Measurements from ENCODE around the gene EHMT2. TPM values are rescaled to one million over a fixed set of nuclear protein-coding genes. Genes with fewer than 3 reads are reported as not detected.
"Not testable (repeated sequence)": the region's sequence is repeated elsewhere in the genome, so short reads cannot be mapped to it uniquely, and the experiment has no call there.

The EHMT2 gene
- polyA plus RNA-seq, 1 donor (not counting 4 experiments of a cell fraction or from before 2014, with no cell fraction given), result 17.7 TPM

GRCh38 chr6:31908791-31909190, 11.3 kb upstream of the EHMT2 start:
- H3K27me3 ChIP-seq (ENCODE audit: control insufficient read depth, extremely low read depth, insufficient read depth, low read length), result no peaks in the 10 kb centered on the region
- DNase-seq (ENCODE audit: low read depth, low spot score), result no peak
- no peak overlapping the region for H3K4me2 ChIP-seq (ENCODE audit: control insufficient read depth, extremely low read depth, insufficient read depth, low read depth, low read length)
- H2AFZ ChIP-seq (ENCODE audit: control insufficient read depth, low read length), result no peak overlapping the region
- TF ChIP-seq EZH2 (IDR thresholded peaks at IDR 0.05; ENCODE audit: low read length), result no peak
- TF ChIP-seq CTCF (optimal IDR thresholded peaks at IDR 0.05 in 1 of 3, IDR thresholded peaks at IDR 0.05 in 1 of 3, conservative IDR thresholded peaks at IDR 0.05 in 1 of 3; ENCODE audit: extremely low read depth in 1 of 3, insufficient read depth in 2 of 3, low read length in 3 of 3), result no peak
- H3K4me1 ChIP-seq (ENCODE audit: control insufficient read depth, extremely low read depth, insufficient read depth, low read length), result peaks cover 14% of the 10 kb centered on the region
- FAIRE-seq, result no peak
- H3K4me3 ChIP-seq (ENCODE audit: control insufficient read depth in 2 of 3, extremely low read depth in 1 of 3, insufficient read depth in 2 of 3, low read depth in 1 of 3, low read length in 3 of 3), result no peak overlapping the region
- no peaks in the 10 kb centered on the region for H4K20me1 ChIP-seq (ENCODE audit: control insufficient read depth, extremely low read depth, insufficient read depth, low read length)
- H3K36me3 ChIP-seq (ENCODE audit: control insufficient read depth in 2 of 2, extremely low read depth in 1 of 2, insufficient read depth in 2 of 2, low read length in 2 of 2), result no peaks in the 10 kb centered on the region
- no peaks in the 10 kb centered on the region for H3K9me3 ChIP-seq (ENCODE audit: control insufficient read depth, low read depth, low read length)
- H3K79me2 ChIP-seq (ENCODE audit: control insufficient read depth, insufficient read depth, low read length), result no peaks in the 10 kb centered on the region
- H3K9ac ChIP-seq (ENCODE audit: control insufficient read depth, extremely low read depth, insufficient read depth, low read length), result no peak overlapping the region
- dilution Hi-C loops (cut with MboI; ENCODE audit: extremely low pct_ligation_motif_present, low sequenced_read_pairs), result no loop called here
- no peaks in the 10 kb centered on the region for H3K9me1 ChIP-seq (ENCODE audit: control insufficient read depth, extremely low read depth, insufficient read depth, low read length)
- H3K27ac ChIP-seq (ENCODE audit: control insufficient read depth, insufficient read depth, low read length), result no peak overlapping the region

GRCh38 chr6:31908255-31908654, 10.8 kb upstream of the EHMT2 start:
- dilution Hi-C loops (cut with MboI; ENCODE audit: extremely low pct_ligation_motif_present, low sequenced_read_pairs); H3K36me3 ChIP-seq (ENCODE audit: control insufficient read depth in 2 of 2, extremely low read depth in 1 of 2, insufficient read depth in 2 of 2, low read length in 2 of 2); H3K4me2 ChIP-seq (ENCODE audit: control insufficient read depth, extremely low read depth, insufficient read depth, low read depth, low read length); H3K27me3 ChIP-seq (ENCODE audit: control insufficient read depth, extremely low read depth, insufficient read depth, low read length); H3K4me1 ChIP-seq (ENCODE audit: control insufficient read depth, extremely low read depth, insufficient read depth, low read length); H3K9ac ChIP-seq (ENCODE audit: control insufficient read depth, extremely low read depth, insufficient read depth, low read length); DNase-seq (ENCODE audit: low read depth, low spot score); H2AFZ ChIP-seq (ENCODE audit: control insufficient read depth, low read length); H3K27ac ChIP-seq (ENCODE audit: control insufficient read depth, insufficient read depth, low read length); H3K79me2 ChIP-seq (ENCODE audit: control insufficient read depth, insufficient read depth, low read length); FAIRE-seq; H3K9me3 ChIP-seq (ENCODE audit: control insufficient read depth, low read depth, low read length); H3K4me3 ChIP-seq (ENCODE audit: control insufficient read depth in 2 of 3, extremely low read depth in 1 of 3, insufficient read depth in 2 of 3, low read depth in 1 of 3, low read length in 3 of 3); H3K9me1 ChIP-seq (ENCODE audit: control insufficient read depth, extremely low read depth, insufficient read depth, low read length); H4K20me1 ChIP-seq (ENCODE audit: control insufficient read depth, extremely low read depth, insufficient read depth, low read length): not testable (repeated sequence)

- dilution Hi-C loops (cut with MboI; ENCODE audit: extremely low pct_ligation_motif_present, low sequenced_read_pairs), result no loop called here
- no peak overlapping the region for H3K4me2 ChIP-seq (ENCODE audit: control insufficient read depth, extremely low read depth, insufficient read depth, low read depth, low read length)
- no peaks in the 10 kb centered on the region for H3K27me3 ChIP-seq (ENCODE audit: control insufficient read depth, extremely low read depth, insufficient read depth, low read length)
- H3K9me1 ChIP-seq (ENCODE audit: control insufficient read depth, extremely low read depth, insufficient read depth, low read length), result no peaks in the 10 kb centered on the region
- FAIRE-seq (no peak), DNase-seq (ENCODE audit: low read depth, low spot score) (no peak)
- H3K79me2 ChIP-seq (ENCODE audit: control insufficient read depth, insufficient read depth, low read length), result no peaks in the 10 kb centered on the region
- H3K36me3 ChIP-seq (ENCODE audit: control insufficient read depth in 2 of 2, extremely low read depth in 1 of 2, insufficient read depth in 2 of 2, low read length in 2 of 2), result no peaks in the 10 kb centered on the region
- no peaks in the 10 kb centered on the region for H4K20me1 ChIP-seq (ENCODE audit: control insufficient read depth, extremely low read depth, insufficient read depth, low read length)
- H3K4me1 ChIP-seq (ENCODE audit: control insufficient read depth, extremely low read depth, insufficient read depth, low read length), result peaks cover 11% of the 10 kb centered on the region
- TF ChIP-seq EZH2 (IDR thresholded peaks at IDR 0.05; ENCODE audit: low read length) (no peak), CTCF (optimal IDR thresholded peaks at IDR 0.05 in 1 of 3, IDR thresholded peaks at IDR 0.05 in 1 of 3, conservative IDR thresholded peaks at IDR 0.05 in 1 of 3; ENCODE audit: extremely low read depth in 1 of 3, insufficient read depth in 2 of 3, low read length in 3 of 3) (no peak)
- no peak overlapping the region for H2AFZ ChIP-seq (ENCODE audit: control insufficient read depth, low read length)
- H3K9me3 ChIP-seq (ENCODE audit: control insufficient read depth, low read depth, low read length), result no peaks in the 10 kb centered on the region
- no peak overlapping the region for H3K4me3 ChIP-seq (ENCODE audit: control insufficient read depth in 2 of 3, extremely low read depth in 1 of 3, insufficient read depth in 2 of 3, low read depth in 1 of 3, low read length in 3 of 3)
- H3K27ac ChIP-seq (ENCODE audit: control insufficient read depth, insufficient read depth, low read length), result no peak overlapping the region
- H3K9ac ChIP-seq (ENCODE audit: control insufficient read depth, extremely low read depth, insufficient read depth, low read length), result no peak overlapping the region
Observed at GRCh38 chr6:31907158-31907813, 9.8 kb upstream of the EHMT2 start.

GRCh38 chr6:31906727-31907126, 9.2 kb upstream of the EHMT2 start:
- FAIRE-seq; H3K9me1 ChIP-seq (ENCODE audit: control insufficient read depth, extremely low read depth, insufficient read depth, low read length); H3K4me3 ChIP-seq (ENCODE audit: control insufficient read depth in 2 of 3, extremely low read depth in 1 of 3, insufficient read depth in 2 of 3, low read depth in 1 of 3, low read length in 3 of 3); H3K9ac ChIP-seq (ENCODE audit: control insufficient read depth, extremely low read depth, insufficient read depth, low read length); H3K27me3 ChIP-seq (ENCODE audit: control insufficient read depth, extremely low read depth, insufficient read depth, low read length); DNase-seq (ENCODE audit: low read depth, low spot score); H3K9me3 ChIP-seq (ENCODE audit: control insufficient read depth, low read depth, low read length); H4K20me1 ChIP-seq (ENCODE audit: control insufficient read depth, extremely low read depth, insufficient read depth, low read length); H3K27ac ChIP-seq (ENCODE audit: control insufficient read depth, insufficient read depth, low read length); H3K36me3 ChIP-seq (ENCODE audit: control insufficient read depth in 2 of 2, extremely low read depth in 1 of 2, insufficient read depth in 2 of 2, low read length in 2 of 2); H3K4me2 ChIP-seq (ENCODE audit: control insufficient read depth, extremely low read depth, insufficient read depth, low read depth, low read length); H3K79me2 ChIP-seq (ENCODE audit: control insufficient read depth, insufficient read depth, low read length); dilution Hi-C loops (cut with MboI; ENCODE audit: extremely low pct_ligation_motif_present, low sequenced_read_pairs); H2AFZ ChIP-seq (ENCODE audit: control insufficient read depth, low read length): not testable (repeated sequence)
- peaks cover 11% of the 10 kb centered on the region for H3K4me1 ChIP-seq (ENCODE audit: control insufficient read depth, extremely low read depth, insufficient read depth, low read length)
